Fibroblast of skin of scalp (primary cell): ENCODE results near the gene SUGCT.
"Not testable (repeated sequence)": the region's sequence is repeated elsewhere in the genome, so short reads cannot be mapped to it uniquely, and the experiment has no call there.

Source experiments
- DNase-seq: peaks from one replicate; pipeline ENCODE4 v3.0.0-alpha.2; 2013

SUGCT gene

GRCh38 chr7:40638545-40639320, 503.9 kb downstream of the SUGCT start:
- no peak for DNase-seq

GRCh38 chr7:40640566-40640965, 505.8 kb downstream of the SUGCT start:
- no peak for DNase-seq

- no peak for DNase-seq
These were observed 506.9 kb downstream of the SUGCT start for GRCh38 chr7:40641701-40642100.

- DNase-seq, result no peak
These were observed 508.9 kb downstream of the SUGCT start for GRCh38 chr7:40643664-40644063.

GRCh38 chr7:40644454-40645188, 509.8 kb downstream of the SUGCT start:
- DNase-seq, result no peak

GRCh38 chr7:40645197-40645596, 510.4 kb downstream of the SUGCT start:
- no peak for DNase-seq

- DNase-seq, result no peak
These were observed 511.9 kb downstream of the SUGCT start for GRCh38 chr7:40646717-40647116.

GRCh38 chr7:40647719-40648118, 512.9 kb downstream of the SUGCT start:
- peak; percentile 20 for DNase-seq

GRCh38 chr7:40649247-40649646, 514.4 kb downstream of the SUGCT start:
- no peak for DNase-seq

GRCh38 chr7:40650903-40651302, 516.1 kb downstream of the SUGCT start:
- not testable (repeated sequence) for DNase-seq

- DNase-seq, result no peak
These were observed 519.4 kb downstream of the SUGCT start for GRCh38 chr7:40654171-40654570.

- no peak for DNase-seq
These were observed 520.6 kb downstream of the SUGCT start for GRCh38 chr7:40655426-40655825.

GRCh38 chr7:40656349-40656748, 521.5 kb downstream of the SUGCT start:
- no peak for DNase-seq

- peak; percentile 56 for DNase-seq
These were observed 523.9 kb downstream of the SUGCT start for GRCh38 chr7:40658729-40659128.

- no peak for DNase-seq
These were observed 524.4 kb downstream of the SUGCT start for GRCh38 chr7:40659231-40659630.

- peak; percentile 76 for DNase-seq
These were observed 538.5 kb downstream of the SUGCT start for GRCh38 chr7:40673285-40673684.

- peak; percentile 55 for DNase-seq
These were observed 539.5 kb downstream of the SUGCT start for GRCh38 chr7:40674316-40674715.

- DNase-seq, result no peak
These were observed 540.9 kb downstream of the SUGCT start for GRCh38 chr7:40675741-40676140.

- DNase-seq, result peak; percentile 57
These were observed 541.4 kb downstream of the SUGCT start for GRCh38 chr7:40676221-40676620.

- peak; percentile 14 for DNase-seq
These were observed 545.9 kb downstream of the SUGCT start for GRCh38 chr7:40680657-40681056.

GRCh38 chr7:40682696-40683095, 547.9 kb downstream of the SUGCT start:
- peak; percentile 59 for DNase-seq

- DNase-seq, result no peak
These were observed 559.4 kb downstream of the SUGCT start for GRCh38 chr7:40694026-40694809.

- no peak for DNase-seq
These were observed 560.2 kb downstream of the SUGCT start for GRCh38 chr7:40694991-40695390.
